G401.6 (cell line): ENCODE measurements around the gene PTPRD.

Experiments used
- FAIRE-seq: peaks from 2 replicates; lab custom pipeline; 2012; peaks lifted over from hg19 to GRCh38; lab: Jason Lieb, UNC

Gene PTPRD

DNA sequence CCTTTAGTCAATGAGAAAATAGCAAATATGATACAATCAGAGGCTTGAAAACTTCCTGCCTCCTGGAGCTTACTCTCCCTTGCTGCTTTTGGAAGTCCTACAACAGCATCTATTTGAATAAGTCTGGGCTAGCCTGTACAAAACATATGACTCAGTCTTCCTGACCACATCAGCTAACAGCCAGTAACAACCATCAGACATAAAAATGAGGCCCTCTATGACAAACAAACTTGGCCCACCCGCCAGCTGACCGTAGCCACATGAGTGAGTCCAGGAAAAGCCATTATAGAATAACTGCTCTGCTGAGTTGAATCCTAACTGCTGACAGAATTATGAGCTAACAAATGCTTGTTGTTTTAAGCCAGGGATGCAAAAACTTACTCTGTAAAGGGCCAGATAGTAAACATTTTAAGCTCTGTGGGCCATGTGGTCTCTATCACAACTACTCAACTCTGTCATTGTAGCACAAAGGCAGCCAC is 347.6 kb downstream of the PTPRD start:
- no peak for FAIRE-seq

- FAIRE-seq = no peak
Measured at GRCh38 chr9:10260501-10260900, 352.3 kb downstream of the PTPRD start.

- no peak for FAIRE-seq
Measured at GRCh38 chr9:10259668-10260067, 353.1 kb downstream of the PTPRD start.

DNA sequence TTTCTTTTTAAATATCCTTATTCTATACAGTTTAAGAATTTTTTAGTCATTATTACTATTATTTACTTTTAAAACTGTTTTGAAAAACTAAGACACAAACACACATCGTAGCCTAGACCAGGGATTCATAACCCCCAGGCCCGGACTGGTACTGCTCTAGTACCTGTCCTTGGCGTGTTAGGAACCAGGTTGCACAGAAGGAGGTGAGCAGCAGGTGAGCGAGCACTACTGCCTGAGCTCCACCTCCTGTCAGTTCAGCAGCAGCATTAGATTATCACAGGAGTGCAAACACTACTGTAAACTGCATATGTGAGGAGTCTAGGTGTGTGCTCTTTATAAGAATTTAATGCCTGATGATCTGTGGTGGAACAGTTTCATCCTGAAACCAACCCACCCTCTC is 357.0 kb downstream of the PTPRD start:
- FAIRE-seq = no peak

DNA sequence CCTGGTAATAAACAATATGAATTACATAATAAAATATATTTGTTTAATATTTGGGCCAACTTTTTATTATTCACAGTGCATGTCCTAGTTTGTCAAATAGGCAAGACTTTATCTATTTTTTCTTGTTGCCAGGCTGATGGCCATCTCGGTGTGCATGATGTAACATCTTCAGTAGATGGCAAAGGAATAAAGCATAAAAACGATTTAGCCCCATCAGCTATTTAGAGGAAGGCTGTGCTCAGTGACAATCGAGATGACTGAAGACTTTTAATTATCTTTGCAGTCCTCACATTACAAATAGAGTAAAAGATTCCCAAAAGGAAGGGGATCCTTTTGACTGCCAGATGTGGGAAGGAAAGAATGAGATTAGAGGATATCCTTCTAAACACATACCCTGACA is 358.5 kb downstream of the PTPRD start:
- no peak for FAIRE-seq

DNA sequence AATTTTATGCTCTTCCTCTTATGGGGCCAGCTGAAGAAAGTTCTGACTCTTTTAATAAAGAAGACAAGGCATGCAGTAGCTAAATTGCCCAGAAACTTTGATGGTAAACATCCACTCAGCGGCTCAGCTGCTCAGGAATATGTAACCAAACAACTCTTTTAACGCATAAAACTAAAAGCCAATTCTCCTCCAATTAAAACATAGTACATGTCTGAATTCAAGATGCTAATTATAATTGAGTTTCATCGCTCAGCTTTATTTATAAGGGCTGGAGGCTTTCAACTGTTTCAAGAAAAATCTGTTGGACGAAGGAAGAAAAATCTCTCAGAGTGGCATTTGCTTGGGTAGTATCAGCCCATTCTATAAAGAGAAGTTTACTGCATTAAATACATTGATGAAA is 359.5 kb downstream of the PTPRD start:
- no peak for FAIRE-seq

- FAIRE-seq = no peak
Measured at GRCh38 chr9:10252174-10252573, 360.6 kb downstream of the PTPRD start.

DNA sequence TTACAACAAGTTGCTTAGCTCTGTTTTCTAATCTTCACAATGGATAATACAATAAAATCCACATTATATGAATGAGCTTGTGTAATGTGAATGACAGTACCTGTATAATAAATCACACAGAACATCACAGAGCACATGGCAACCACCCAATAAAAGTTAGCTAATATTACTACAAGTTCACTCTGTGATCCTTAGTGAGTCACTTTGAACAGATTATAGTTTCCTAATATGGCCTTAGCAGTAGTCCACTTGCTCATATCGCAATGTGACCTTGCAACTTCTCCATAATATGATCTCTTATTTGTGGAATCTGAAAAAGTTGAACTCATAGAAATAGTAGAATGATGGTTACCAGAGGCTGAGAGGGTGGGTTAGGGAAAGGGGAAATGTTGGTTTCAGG is 361.3 kb downstream of the PTPRD start:
- no peak for FAIRE-seq

DNA sequence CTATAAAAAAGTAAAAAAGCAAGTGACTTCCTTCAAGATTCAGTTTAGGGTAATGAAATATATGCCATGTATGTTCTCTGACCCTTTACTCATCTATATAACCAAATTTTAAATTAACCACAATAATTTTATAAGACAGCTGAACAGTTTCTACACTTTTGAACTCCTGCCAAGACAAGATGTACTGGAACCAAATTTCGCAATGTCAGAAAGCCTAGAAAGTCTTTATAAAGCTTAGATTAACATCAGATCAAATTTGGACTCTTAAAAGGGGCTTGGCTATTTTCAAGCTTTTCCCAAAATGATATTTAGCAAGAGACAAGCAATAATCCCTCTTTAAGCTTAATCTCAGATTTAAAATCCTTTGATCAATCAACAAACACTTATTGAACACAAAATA is 362.6 kb downstream of the PTPRD start:
- no peak for FAIRE-seq

DNA sequence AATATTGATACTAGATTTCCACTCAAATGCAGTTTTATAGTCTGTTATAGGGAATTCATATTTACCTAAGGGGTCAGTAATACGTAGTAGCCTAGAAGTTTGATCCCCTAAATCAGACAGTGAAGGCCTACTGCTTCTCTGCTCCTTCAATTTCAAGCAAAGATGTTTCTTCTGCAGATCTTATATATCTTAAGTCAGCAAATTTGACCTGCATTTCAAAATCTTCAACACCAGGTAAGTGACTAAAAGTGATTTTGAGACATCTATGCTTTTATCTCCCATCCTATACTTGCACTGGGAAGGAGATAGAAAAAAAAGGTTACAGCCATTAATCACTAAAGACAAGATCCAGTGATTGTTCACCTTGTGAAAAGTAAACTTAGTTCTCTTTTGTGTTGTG is 363.9 kb downstream of the PTPRD start:
- no peak for FAIRE-seq

DNA sequence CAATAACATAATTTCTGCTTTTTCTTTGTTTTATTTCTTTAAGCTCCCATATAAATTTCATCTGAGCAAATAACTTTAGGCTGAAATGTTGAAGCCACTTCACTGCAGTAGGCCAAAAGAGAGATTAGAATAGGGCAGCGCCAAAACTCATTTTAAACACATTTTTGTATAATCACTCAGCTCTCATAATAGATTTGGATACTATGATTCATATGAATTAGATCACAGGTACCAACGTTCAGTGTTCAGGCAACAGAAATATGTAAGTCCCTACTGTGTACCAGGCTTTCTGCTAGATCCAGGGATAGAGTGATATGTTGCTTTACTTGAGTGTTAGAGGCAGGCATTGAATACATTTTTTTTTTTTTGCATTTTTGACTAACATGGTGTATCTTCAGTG is 370.5 kb downstream of the PTPRD start:
- FAIRE-seq = no peak

DNA sequence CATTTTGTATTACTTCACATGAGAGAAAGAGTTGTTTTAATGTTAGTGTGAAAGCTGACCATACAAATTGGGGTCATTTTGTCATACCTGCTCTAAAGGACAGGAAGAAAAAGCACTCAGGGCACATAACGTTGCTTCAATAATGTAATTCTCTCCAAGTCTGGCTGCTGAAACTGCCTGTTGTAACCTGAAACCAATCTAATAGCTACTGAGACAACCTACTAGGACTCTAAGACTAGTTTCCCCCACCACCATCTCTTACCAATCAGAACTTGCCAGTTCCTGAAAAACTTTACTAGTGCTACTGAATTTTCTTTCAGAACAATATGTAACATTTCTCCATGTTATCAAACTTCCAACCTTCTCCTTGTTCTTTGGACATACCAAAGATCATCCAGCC is 374.7 kb downstream of the PTPRD start:
- FAIRE-seq = no peak

DNA sequence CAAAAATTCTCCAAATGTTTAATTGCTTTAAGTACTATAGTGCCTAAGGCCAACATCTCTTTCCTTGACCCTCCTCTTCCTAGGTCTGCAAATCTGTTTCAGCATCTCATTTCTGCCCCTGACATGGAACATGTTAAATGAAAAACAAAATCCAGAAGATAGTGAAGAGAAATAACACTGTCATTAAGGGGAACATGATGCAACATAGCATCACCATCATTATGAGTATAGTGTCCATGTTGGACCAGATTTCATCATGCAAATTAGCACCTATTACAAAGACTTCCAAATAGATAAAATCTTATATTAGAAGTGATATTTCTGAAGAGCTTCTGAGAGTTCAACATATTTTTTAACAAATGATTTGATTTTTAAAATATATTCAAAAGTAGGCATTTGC is 375.2 kb downstream of the PTPRD start:
- no peak for FAIRE-seq

GRCh38 chr9:10236161-10236560 is 376.6 kb downstream of the PTPRD start:
- no peak for FAIRE-seq

GRCh38 chr9:10235376-10235775 is 377.4 kb downstream of the PTPRD start:
- no peak for FAIRE-seq

GRCh38 chr9:10232352-10232930 is 380.4 kb downstream of the PTPRD start:
- FAIRE-seq = no peak

- FAIRE-seq = no peak
Measured at GRCh38 chr9:10230512-10230911, 382.3 kb downstream of the PTPRD start.

DNA sequence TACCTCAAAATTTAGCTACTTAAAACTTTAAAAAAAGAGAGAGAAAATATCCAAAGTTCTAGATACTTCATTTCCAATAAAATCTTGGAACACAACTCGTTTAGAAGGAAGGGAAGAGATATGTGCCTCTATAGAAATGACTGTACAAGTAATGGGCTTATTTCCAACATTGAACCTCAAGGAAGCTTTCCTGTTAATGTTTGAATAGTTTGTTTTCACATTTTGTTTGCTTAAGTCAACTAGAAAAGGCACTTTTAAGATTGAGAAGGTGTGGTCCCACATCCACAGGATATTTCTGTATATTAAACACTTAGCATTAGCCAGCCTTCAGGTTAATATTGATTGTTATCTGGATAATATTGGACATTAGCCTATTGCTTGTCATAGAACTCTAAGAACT is 384.7 kb downstream of the PTPRD start:
- no peak for FAIRE-seq

DNA sequence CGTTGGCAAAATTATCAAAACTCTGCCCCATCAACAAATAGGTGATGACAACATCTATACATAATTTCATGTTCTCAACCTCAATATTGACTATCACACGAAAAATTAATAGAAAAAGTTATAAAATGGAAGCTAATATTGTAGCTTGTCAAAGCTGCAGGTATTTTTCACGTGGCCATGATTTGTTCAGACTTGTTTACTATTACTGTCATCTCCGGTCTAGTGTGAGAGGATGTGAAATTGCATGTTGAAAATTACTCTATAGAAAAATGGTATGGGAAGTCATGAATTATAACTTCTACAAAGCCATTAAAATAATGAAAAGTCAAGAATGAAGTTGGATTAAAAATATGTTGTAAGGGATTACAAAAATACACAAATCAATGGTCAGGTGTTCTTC is 385.8 kb downstream of the PTPRD start:
- FAIRE-seq = no peak

DNA sequence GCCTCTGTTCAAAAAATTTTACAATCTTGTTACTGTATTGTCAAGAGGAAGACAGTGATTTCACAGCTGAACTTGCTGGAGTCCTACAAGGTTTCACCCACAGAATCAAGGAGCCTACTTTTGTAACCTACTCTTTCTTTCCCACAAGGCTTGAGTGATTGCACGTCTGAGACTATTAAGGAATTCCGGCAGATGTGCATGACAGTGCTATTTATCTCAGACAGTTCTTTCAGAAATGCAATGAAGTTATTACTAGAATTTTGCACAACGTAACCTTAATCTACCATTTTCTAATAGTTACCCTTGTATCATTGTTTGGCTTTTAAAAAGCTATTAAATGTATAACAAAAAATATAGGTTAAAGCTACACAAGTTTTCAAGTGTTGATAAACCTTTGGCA is 400.1 kb downstream of the PTPRD start:
- no peak for FAIRE-seq

DNA sequence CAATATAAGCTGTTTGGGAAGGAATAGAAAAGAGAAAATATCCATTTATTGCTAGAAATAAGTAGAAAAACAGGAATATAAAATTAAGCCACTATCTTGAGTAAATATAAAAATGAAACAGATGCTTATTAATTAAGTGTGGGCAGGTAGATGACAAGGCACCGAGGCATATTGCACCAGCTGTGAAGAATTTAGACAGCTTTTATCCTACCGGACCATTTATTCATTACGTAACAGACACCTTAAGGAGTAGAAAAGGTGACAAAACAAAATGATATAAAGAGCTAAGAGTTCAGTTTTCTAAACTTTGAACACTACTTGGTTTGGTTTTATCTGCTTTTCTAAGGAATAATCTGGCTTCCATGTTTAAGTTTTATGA is 404.1 kb downstream of the PTPRD start:
- FAIRE-seq = no peak

DNA sequence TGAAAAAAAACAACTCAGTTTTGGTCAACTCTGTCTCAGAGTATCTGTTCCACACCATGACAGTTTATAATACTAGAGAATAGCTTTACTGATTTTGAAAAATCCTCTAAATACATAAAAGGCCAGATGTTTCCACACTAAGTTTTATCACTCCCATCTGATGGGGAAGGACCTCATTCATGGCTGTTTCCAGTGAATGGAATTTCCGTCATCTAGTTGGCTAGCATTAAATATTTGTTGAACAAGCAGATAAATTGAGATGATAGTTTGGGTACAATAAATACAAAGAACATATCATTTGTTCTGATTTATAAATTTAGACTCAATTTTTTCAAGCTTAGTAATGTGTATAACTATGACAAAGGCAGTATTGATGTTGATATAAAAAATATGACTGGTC is 408.5 kb downstream of the PTPRD start:
- FAIRE-seq = no peak

DNA sequence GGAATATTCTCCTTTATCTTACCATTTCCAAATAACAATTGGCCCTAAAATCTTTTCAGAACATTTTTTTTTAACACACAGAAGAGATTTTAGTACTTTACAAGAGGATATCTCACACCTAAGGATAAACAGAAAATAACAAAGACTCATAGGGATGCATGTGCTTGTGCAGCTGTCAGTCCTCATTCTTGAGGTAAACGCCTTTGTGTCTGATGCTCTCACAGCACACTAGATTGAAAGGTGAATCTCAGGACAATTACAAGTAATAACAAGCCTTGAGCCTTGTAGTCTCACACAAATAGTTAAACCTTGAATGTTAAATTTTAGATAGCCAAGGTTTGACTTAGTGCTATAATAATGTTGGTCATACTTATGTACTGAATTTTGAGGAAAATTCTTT is 439.2 kb downstream of the PTPRD start:
- no peak for FAIRE-seq

- no peak for FAIRE-seq
Measured at GRCh38 chr9:10172476-10172875, 440.3 kb downstream of the PTPRD start.

GRCh38 chr9:10168241-10168640 is 444.6 kb downstream of the PTPRD start:
- no peak for FAIRE-seq
